Dedifferentiated amniotic fluid mesenchymal stem cell (primary cell): ENCODE data around the gene CYSTM1.
A peak's percentile ranks its signal among the peaks of the same experiment; 100 is the strongest.

ENCODE experiments used
- DNase-seq: peaks from one replicate; pipeline ENCODE4 v3.0.0-alpha.2; 2016; ENCODE audit errors: extremely low spot score

The CYSTM1 gene

GRCh38 chr5:140235791-140236551 is 61.0 kb downstream of the CYSTM1 start:
- no peak for DNase-seq

DNA sequence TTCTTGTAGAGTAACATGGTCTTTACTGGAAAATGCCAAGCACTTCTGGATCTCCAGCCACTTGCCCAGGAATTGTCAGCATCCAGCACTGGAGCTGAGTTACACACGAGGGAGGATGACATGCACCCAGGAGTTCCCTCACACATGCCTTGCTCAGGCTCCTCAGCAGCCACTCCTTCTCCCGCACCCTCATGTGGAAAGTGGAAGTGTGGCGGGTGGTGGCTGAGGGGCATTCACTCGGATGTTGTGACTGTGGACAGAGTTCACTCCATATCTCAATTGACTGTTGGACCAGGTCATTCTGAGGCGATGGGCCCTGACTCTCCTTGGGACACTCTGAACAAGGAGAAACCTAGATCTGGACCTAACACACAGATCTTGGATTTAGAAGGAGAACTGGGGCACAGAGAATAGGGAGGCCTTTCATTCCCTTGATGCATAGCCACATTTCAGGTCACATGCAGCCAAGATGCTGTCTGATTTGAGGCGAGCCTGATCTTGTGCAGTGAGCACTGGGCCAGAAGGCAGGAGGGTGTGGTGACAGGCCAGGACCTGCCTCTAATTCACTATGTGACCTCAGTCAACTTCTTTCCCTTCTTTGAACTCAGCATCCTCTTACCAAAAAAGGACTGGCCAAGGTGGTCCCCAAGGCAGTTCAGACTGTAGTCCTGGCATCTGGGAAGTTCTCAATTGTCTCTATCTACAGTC is 62.1 kb downstream of the CYSTM1 start:
- DNase-seq, result no peak

DNA sequence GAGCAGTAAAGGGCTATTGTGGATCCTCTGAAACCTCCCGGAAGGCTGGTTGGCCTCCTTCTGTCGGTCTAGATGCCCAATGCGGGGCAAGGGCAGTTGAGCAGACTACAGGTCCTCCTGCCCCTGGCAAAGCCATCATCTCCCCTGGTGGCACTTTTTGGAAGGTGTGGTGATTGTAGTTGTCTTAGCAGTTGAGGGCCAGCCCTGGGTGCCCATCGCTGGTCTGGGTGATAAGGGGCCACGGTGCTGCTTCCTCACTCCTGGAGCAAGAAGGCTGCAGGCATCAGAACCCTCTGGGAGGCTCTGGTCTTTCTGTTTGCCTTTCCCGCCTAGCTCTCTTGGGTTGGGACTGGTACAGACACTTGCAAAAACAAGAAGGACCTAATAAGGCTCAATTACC is 63.8 kb downstream of the CYSTM1 start:
- DNase-seq, result no peak

GRCh38 chr5:140239461-140239860 is 64.5 kb downstream of the CYSTM1 start:
- DNase-seq, result no peak

- peak; percentile 32 for DNase-seq
These were observed 65.1 kb downstream of the CYSTM1 start for GRCh38 chr5:140239939-140240700.

DNA sequence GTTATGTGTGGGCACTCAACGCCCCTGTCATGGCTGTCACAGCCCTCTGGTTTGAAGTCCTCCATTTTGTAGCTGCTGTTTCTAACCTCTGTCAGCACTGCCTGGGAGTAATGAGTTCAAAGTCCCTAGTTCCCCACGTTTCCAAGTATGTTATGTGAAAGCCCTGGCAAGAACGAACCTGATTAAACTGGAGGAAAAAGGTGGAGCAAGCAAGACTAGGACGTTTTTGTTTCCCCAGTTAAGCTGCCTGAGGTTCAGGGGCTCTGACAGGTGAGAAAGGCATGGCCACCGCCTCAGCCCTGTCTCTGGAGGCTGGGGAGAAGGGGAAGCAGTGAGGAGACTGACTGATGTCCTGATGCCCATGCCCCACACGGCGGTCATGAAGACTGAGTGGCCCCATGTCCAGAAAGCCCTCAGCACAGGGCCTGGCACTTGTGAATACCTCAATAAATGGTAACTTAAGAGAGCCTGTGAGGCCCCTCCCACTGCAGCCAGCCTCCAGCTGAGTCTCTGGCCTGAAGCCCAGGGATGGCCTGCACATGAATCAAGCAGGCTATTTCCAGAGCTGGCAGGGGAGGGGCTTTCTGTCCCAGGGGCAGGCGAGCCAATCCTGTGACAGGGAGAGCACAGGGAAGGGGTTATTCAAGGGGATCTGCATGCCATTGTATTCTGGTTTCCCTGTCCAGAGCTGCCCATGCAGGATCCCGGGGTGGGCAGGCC is 66.2 kb downstream of the CYSTM1 start:
- DNase-seq, result peak; percentile 85

GRCh38 chr5:140242099-140242498 is 67.1 kb downstream of the CYSTM1 start:
- DNase-seq, result no peak

DNA sequence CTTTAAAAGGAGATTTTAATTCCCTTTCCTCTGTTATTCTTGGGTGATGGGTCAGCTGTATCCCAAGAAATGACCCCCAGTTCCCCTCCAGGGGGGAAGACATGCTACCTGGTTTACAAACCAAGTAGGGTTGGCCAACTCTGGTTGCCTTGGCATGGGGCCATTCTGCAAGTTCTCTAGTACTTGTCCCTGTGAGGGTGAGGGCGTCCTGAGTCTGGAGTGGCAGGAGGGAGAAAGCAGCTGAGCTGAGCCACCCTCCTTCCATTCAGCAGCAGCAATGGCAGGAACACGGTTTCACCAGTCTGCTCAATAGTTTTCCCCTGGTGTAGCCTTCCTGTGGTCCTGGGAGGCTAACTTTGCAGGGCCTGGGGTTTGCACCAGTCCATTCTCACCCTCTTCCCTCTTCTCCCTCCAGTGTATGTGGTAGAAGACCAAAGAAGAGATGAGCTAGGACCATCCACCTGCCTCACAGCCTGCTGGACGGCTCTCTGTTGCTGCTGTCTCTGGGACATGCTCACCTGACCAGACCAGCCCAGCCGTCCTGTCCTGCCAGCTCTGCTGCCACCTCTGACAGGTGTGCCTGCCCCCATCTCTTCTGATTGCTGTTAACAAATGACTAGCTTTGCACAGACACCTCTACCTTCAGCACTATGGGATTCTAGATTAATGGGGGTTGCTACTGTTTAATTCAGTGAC is 68.0 kb downstream of the CYSTM1 start:
- no peak for DNase-seq

- DNase-seq, result no peak
These were observed 68.8 kb downstream of the CYSTM1 start for GRCh38 chr5:140243706-140244250.

GRCh38 chr5:140244525-140245025 is 69.6 kb downstream of the CYSTM1 start:
- DNase-seq, result peak; percentile 84

GRCh38 chr5:140245341-140245740 is 70.4 kb downstream of the CYSTM1 start:
- DNase-seq, result no peak

- no peak for DNase-seq
These were observed 70.9 kb downstream of the CYSTM1 start for GRCh38 chr5:140245926-140246325.

GRCh38 chr5:140246378-140247122 is 71.6 kb downstream of the CYSTM1 start:
- DNase-seq, result peak; percentile 62

GRCh38 chr5:140248414-140248813 is 73.4 kb downstream of the CYSTM1 start:
- DNase-seq, result no peak

GRCh38 chr5:140249536-140249935 is 74.5 kb downstream of the CYSTM1 start:
- no peak for DNase-seq

DNA sequence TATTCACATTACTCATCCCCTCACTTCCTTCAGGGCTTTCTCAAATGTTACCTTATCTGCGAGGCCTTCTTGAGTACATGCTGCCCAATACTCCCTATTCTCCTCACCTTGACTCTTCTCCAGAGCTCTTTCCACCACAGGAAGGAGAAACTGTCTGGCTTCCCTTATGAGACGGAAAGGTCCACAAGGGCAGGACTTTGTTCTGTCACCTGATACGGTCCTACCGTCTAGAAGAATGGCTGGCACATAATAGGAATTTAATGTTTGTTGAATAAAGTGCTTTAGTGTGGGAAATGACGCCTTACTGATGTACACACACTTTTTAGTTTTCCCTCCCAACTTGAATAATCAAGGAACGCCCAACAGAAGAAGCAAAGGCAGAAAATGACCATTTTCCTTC is 75.4 kb downstream of the CYSTM1 start:
- DNase-seq, result no peak

GRCh38 chr5:140251527-140251973 is 76.6 kb downstream of the CYSTM1 start:
- peak; percentile 73 for DNase-seq

DNA sequence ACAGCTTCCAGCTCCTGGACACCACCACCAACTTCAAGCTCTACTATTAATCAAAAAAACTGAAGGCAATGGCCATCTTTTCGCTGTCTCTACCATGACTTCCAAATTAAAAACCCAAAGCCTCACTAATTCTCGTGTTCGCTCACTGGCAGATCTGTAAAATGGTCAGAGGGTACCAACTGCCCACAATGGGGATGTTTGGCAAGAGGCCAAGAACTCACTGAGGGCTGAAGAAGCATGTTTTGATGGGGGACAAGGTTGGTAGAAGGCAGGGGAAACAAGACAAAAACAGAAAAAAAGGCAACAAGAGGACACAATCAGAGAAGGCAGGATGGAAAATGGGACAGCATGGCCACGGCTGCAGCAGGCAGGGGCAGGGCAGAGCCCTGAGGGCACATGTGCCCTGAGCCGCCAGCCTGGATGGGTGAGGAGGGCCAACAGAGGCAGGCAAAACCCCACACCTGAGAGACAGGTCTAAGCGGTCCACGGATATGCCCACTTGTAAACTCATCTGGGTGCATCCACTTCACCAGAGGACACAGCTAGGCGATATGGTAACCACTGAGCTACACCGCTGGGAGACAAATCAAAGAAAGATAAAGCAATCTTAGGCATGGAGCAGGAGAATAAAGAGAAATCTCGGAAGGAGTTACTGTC is 77.6 kb downstream of the CYSTM1 start:
- DNase-seq, result no peak

DNA sequence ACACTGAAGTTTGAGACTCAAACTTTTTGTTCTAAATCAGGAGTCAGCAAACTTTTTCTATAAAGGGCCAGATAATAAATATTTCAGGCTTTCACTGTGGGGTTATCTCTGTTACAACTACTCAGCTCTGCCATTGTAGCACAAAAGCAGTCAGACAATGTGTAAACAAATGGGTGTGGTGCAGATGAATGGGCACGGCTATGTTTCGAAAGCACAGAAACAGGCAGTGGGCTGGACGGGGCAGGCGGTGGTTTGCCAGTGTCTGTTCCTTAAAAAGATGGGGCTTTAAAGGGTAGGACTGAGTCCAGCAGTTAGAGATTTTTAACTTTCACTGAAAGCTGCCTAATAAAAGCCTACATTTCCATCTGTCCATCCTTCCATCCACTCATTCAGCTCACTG is 79.0 kb downstream of the CYSTM1 start:
- no peak for DNase-seq
